NOMO-1 treated with DMSO at 0.1 percent for 48 hours (cell line): ENCODE data around the gene OR2V1.
"Not testable (repeated sequence)": the region's sequence is repeated elsewhere in the genome, so short reads cannot be mapped to it uniquely, and the experiment has no call there.

Experiments
- DNase-seq: peaks from one replicate; lab custom pipeline; 2025; ENCODE audit not compliant: unreplicated experiment; lab: John Stamatoyannopoulos, UW

The OR2V1 gene

GRCh38 chr5:181131514-181131913 is 545 bp upstream of the OR2V1 start:
- no peak for DNase-seq

- DNase-seq = not testable (repeated sequence)
These were observed 888 bp downstream of the OR2V1 start for GRCh38 chr5:181130081-181130480.

GRCh38 chr5:181129601-181130000 is 1.4 kb downstream of the OR2V1 start:
- DNase-seq = no peak

- no peak for DNase-seq
These were observed 2.9 kb downstream of the OR2V1 start for GRCh38 chr5:181127907-181128626.

GRCh38 chr5:181127456-181127855 is 3.5 kb downstream of the OR2V1 start:
- no peak for DNase-seq

GRCh38 chr5:181126841-181127240 is 4.1 kb downstream of the OR2V1 start:
- DNase-seq = no peak

GRCh38 chr5:181124526-181124925 is 6.4 kb downstream of the OR2V1 start:
- DNase-seq = no peak

GRCh38 chr5:181121675-181122561 is 9.1 kb downstream of the OR2V1 start:
- peak; percentile 43 for DNase-seq

GRCh38 chr5:181120761-181121160 is 10.2 kb downstream of the OR2V1 start:
- DNase-seq = no peak

- DNase-seq = no peak
These were observed 10.7 kb downstream of the OR2V1 start for GRCh38 chr5:181120306-181120705.

- no peak for DNase-seq
These were observed 11.9 kb downstream of the OR2V1 start for GRCh38 chr5:181119105-181119504.

GRCh38 chr5:181118369-181118768 is 12.6 kb downstream of the OR2V1 start:
- no peak for DNase-seq

- no peak for DNase-seq
These were observed 15.9 kb downstream of the OR2V1 start for GRCh38 chr5:181114844-181115778.

GRCh38 chr5:181114284-181114843 is 16.6 kb downstream of the OR2V1 start:
- no peak for DNase-seq

GRCh38 chr5:181113572-181113971 is 17.4 kb downstream of the OR2V1 start:
- DNase-seq = not testable (repeated sequence)

GRCh38 chr5:181112476-181112875 is 18.5 kb downstream of the OR2V1 start:
- no peak for DNase-seq

- no peak for DNase-seq
These were observed 20.0 kb downstream of the OR2V1 start for GRCh38 chr5:181111010-181111409.

GRCh38 chr5:181109489-181110013 is 21.4 kb downstream of the OR2V1 start:
- DNase-seq = no peak

GRCh38 chr5:181108578-181109165 is 22.3 kb downstream of the OR2V1 start:
- no peak for DNase-seq

- no peak for DNase-seq
These were observed 23.3 kb downstream of the OR2V1 start for GRCh38 chr5:181107699-181108098.
